ENCODE results near the gene SAPCD1. TPM values are rescaled to one million over a fixed set of nuclear protein-coding genes. Genes with fewer than 3 reads are reported as not detected.

SAPCD1 gene
- total RNA-seq, 2 donors from 2014 or later: 3.6 to 4.2 TPM

GRCh38 chr6:31723980-31724691 is 38.3 kb upstream of the SAPCD1 start:
- Mint-ChIP-seq H3K27me3 (no peaks in the 10 kb centered on the region), H3K4me1 (peaks cover 31% of the 10 kb centered on the region), H3K27ac (no peak overlapping the region), H3K36me3 (ENCODE audit: low read depth) (peaks cover 5% of the 10 kb centered on the region), H3K4me3 (no peak overlapping the region)
- ATAC-seq (no peak), DNase-seq (no peak)
- no peaks in the 10 kb centered on the region for H3K9me3 ChIP-seq (ENCODE audit: control insufficient read depth, low read length, poor library complexity, severe bottlenecking)

GRCh38 chr6:31725502-31726350 is 36.7 kb upstream of the SAPCD1 start:
- H3K9me3 ChIP-seq (ENCODE audit: control insufficient read depth, low read length, poor library complexity, severe bottlenecking): no peaks in the 10 kb centered on the region
- ATAC-seq (no peak), DNase-seq (no peak)
- Mint-ChIP-seq H3K27me3 (no peaks in the 10 kb centered on the region), H3K4me3 (no peak overlapping the region), H3K27ac (peak overlapping the region; percentile 85), H3K4me1 (peaks cover 40% of the 10 kb centered on the region), H3K36me3 (ENCODE audit: low read depth) (peaks cover 8% of the 10 kb centered on the region)

GRCh38 chr6:31727034-31727716 is 35.3 kb upstream of the SAPCD1 start:
- no peaks in the 10 kb centered on the region for H3K9me3 ChIP-seq (ENCODE audit: control insufficient read depth, low read length, poor library complexity, severe bottlenecking)
- H3K27ac Mint-ChIP-seq: peak overlapping the region; percentile 75
- DNase-seq: no peak
- peaks cover 5% of the 10 kb centered on the region for H3K36me3 Mint-ChIP-seq (ENCODE audit: low read depth)
- peak; percentile 41 for ATAC-seq
- H3K27me3 Mint-ChIP-seq: no peaks in the 10 kb centered on the region
- H3K4me1 Mint-ChIP-seq: peaks cover 40% of the 10 kb centered on the region
- H3K4me3 Mint-ChIP-seq: peak overlapping the region; percentile 74

GRCh38 chr6:31727717-31728671 is 34.5 kb upstream of the SAPCD1 start:
- H3K9me3 ChIP-seq (ENCODE audit: control insufficient read depth, low read length, poor library complexity, severe bottlenecking): no peaks in the 10 kb centered on the region
- no peak for ATAC-seq
- peaks cover 40% of the 10 kb centered on the region for H3K4me1 Mint-ChIP-seq
- peak overlapping the region; percentile 75 for H3K27ac Mint-ChIP-seq
- H3K4me3 Mint-ChIP-seq: peak overlapping the region; percentile 96
- peaks cover 5% of the 10 kb centered on the region for H3K36me3 Mint-ChIP-seq (ENCODE audit: low read depth)
- no peak for DNase-seq
- H3K27me3 Mint-ChIP-seq: no peaks in the 10 kb centered on the region

GRCh38 chr6:31728767-31729514 is 33.5 kb upstream of the SAPCD1 start, which contains the start of gene DDAH2:
Gene DDAH2, minus strand, starts transcription at chr6:31729299. Its CDS starts 138 bp downstream, at chr6:31729161.
- ATAC-seq (peak; percentile 17), DNase-seq (no peak)
- Mint-ChIP-seq H3K4me1 (peaks cover 41% of the 10 kb centered on the region), H3K27me3 (no peaks in the 10 kb centered on the region), H3K4me3 (peak within 1 kb of the TSS; percentile 96), H3K27ac (peak within 1 kb of the TSS; percentile 79), H3K36me3 (ENCODE audit: low read depth) (peaks cover 5% of the 10 kb centered on the region)
- no peaks in the 10 kb centered on the region for H3K9me3 ChIP-seq (ENCODE audit: control insufficient read depth, low read length, poor library complexity, severe bottlenecking)

GRCh38 chr6:31729515-31729978 is 32.9 kb upstream of the SAPCD1 start:
- H3K4me1 Mint-ChIP-seq: peaks cover 43% of the 10 kb centered on the region
- DNase-seq (peak; percentile 68 to 72 (median 68)), ATAC-seq (peak; percentile 79)
- H3K27me3 Mint-ChIP-seq: no peaks in the 10 kb centered on the region
- H3K4me3 Mint-ChIP-seq: peak overlapping the region; percentile 96
- H3K36me3 Mint-ChIP-seq (ENCODE audit: low read depth): peaks cover 5% of the 10 kb centered on the region
- peak overlapping the region; percentile 79 for H3K27ac Mint-ChIP-seq
- H3K9me3 ChIP-seq (ENCODE audit: control insufficient read depth, low read length, poor library complexity, severe bottlenecking): no peaks in the 10 kb centered on the region

GRCh38 chr6:31729979-31730630 is 32.4 kb upstream of the SAPCD1 start:
- DNase-seq (peak; percentile 49 to 67 (median 62)), ATAC-seq (peak; percentile 65)
- Mint-ChIP-seq H3K36me3 (ENCODE audit: low read depth) (peaks cover 5% of the 10 kb centered on the region), H3K27ac (peak overlapping the region; percentile 79), H3K27me3 (no peaks in the 10 kb centered on the region), H3K4me3 (peak overlapping the region; percentile 96), H3K4me1 (peaks cover 47% of the 10 kb centered on the region)
- H3K9me3 ChIP-seq (ENCODE audit: control insufficient read depth, low read length, poor library complexity, severe bottlenecking): no peaks in the 10 kb centered on the region

GRCh38 chr6:31730631-31731086 is 31.8 kb upstream of the SAPCD1 start:
- Mint-ChIP-seq H3K4me3 (peak overlapping the region; percentile 96), H3K4me1 (peaks cover 50% of the 10 kb centered on the region), H3K36me3 (ENCODE audit: low read depth) (peaks cover 9% of the 10 kb centered on the region), H3K27ac (peak overlapping the region; percentile 79), H3K27me3 (no peaks in the 10 kb centered on the region)
- DNase-seq (no peak), ATAC-seq (no peak)
- no peaks in the 10 kb centered on the region for H3K9me3 ChIP-seq (ENCODE audit: control insufficient read depth, low read length, poor library complexity, severe bottlenecking)

- H3K4me1 Mint-ChIP-seq: peaks cover 47% of the 10 kb centered on the region
- ATAC-seq (no peak), DNase-seq (no peak)
- no peak overlapping the region for H3K27ac Mint-ChIP-seq
- no peaks in the 10 kb centered on the region for H3K27me3 Mint-ChIP-seq
- peaks cover 11% of the 10 kb centered on the region for H3K36me3 Mint-ChIP-seq (ENCODE audit: low read depth)
- H3K9me3 ChIP-seq (ENCODE audit: control insufficient read depth, low read length, poor library complexity, severe bottlenecking): no peaks in the 10 kb centered on the region
- no peak overlapping the region for H3K4me3 Mint-ChIP-seq
These were observed 30.4 kb upstream of the SAPCD1 start for GRCh38 chr6:31732029-31732428.

GRCh38 chr6:31733734-31734133 is 28.7 kb upstream of the SAPCD1 start:
- Mint-ChIP-seq H3K4me1 (peaks cover 55% of the 10 kb centered on the region), H3K36me3 (ENCODE audit: low read depth) (peaks cover 11% of the 10 kb centered on the region), H3K4me3 (peak overlapping the region; percentile 99), H3K27me3 (no peaks in the 10 kb centered on the region), H3K27ac (peak overlapping the region; percentile 96)
- DNase-seq: no peak
- no peak for ATAC-seq
- H3K9me3 ChIP-seq (ENCODE audit: control insufficient read depth, low read length, poor library complexity, severe bottlenecking): no peaks in the 10 kb centered on the region

GRCh38 chr6:31734247-31734820 is 28.1 kb upstream of the SAPCD1 start:
- no peaks in the 10 kb centered on the region for H3K9me3 ChIP-seq (ENCODE audit: control insufficient read depth, low read length, poor library complexity, severe bottlenecking)
- H3K4me1 Mint-ChIP-seq: peaks cover 57% of the 10 kb centered on the region
- peak overlapping the region; percentile 99 for H3K4me3 Mint-ChIP-seq
- DNase-seq: peak in 1 of 3 donors; percentile 31
- H3K27ac Mint-ChIP-seq: peak overlapping the region; percentile 96
- peaks cover 11% of the 10 kb centered on the region for H3K36me3 Mint-ChIP-seq (ENCODE audit: low read depth)
- no peak for ATAC-seq
- H3K27me3 Mint-ChIP-seq: no peaks in the 10 kb centered on the region
